Activated naive CD4-positive, alpha-beta T cell treated with Interleukin-2 at 50 U/mL for 16 hours (primary cell): Measurements from ENCODE around the gene BAZ1A.
"Not testable (repeated sequence)": the region's sequence is repeated elsewhere in the genome, so short reads cannot be mapped to it uniquely, and the experiment has no call there.

ENCODE experiments used
- DNase-seq: peaks from one replicate; pipeline ENCODE4 v3.0.0-alpha.2; 2020

BAZ1A gene

DNA sequence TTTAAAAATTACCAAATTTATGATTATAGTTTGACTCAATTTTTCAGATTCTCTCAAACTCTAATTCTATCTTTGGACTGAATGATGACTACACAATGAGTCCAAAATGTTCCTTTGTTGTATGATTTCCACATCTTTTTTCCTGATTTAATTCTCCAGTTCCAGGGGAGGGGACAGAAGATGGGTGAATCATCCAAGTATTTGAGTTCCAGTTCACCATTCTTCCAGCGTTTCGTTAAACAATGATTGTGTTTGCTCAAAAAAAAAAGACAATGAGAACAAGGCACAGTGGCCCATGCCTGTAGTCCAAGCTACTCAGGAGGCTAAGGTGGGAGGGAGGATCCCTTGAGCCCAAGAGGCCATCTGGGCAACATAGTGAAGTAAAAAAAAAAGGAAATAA is 23.8 kb downstream of the BAZ1A start:
- no peak for DNase-seq

- DNase-seq, result no peak
Observed at GRCh38 chr14:34845869-34846268, 29.3 kb downstream of the BAZ1A start.

DNA sequence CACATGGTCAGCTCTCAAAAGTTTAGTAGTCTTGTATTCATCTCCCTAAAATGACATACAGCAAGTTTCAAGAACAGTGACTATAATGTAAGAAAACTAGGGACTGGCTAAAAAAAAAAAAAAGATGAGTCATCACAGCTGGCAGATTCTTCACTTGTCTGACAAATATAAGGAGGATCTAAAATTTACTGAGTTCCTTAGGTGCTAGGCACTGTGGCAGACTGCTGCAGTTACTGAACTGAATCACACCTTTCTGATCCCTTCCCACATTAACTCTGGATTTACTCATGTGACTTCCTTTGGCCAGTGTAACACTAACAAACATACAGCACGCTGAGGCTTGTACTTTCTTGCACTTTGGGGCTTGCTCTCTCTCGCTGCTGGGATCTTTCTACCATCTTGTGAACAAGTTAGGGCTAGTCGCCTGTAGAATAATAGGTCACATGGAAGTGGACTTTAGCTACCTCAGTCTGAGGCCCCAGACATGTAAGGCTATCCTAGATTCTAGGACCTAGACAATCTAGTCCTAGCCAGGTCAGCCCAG is 32.1 kb downstream of the BAZ1A start:
- peak; percentile 5 for DNase-seq

DNA sequence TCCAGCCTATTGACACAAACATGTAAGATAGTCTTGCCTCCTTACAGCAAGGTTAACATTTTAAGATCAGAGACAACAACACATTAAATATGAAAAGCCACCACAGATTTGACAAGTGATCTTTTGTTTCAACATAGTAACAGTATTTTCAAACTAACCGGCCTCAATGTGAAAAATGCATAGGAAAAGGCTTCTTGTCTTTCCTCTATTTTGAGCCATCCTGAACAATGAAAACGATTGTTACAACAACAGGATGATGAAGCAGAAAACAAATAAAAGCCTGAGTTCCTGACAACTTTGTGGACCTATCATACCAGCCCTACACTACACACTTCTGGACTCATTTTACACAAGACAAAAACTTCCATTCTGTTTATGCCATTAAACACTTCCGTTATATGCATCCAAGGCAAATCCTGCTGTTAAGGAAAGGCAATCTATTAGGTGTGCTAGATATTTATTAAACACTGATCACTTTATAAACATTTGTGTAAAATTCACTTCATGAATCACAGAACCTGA is 37.3 kb downstream of the BAZ1A start:
- DNase-seq, result no peak

- no peak for DNase-seq
Observed at GRCh38 chr14:34835312-34835711, 39.8 kb downstream of the BAZ1A start.

- no peak for DNase-seq
Observed at GRCh38 chr14:34833549-34834523, 41.3 kb downstream of the BAZ1A start.

DNA sequence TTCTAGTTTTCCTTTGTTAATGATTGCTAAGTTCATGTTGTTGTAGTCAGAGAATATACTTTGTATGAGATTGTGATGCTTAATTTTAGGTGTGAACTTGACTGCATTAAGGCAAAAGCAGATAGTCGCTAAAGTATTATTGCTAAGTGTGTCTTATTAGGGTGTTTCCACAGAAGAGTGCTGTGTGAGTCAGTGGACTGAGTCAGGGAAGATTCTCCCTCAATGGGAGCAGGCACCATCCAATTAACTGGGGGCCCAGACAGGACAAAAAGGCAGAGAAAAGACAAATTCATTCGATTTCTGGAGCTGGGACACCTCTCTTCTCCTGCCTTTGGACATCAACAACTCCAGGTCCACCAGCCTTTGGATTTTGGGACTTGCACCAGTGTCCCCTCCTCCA is 48.5 kb downstream of the BAZ1A start:
- no peak for DNase-seq

GRCh38 chr14:34824826-34825225 is 50.3 kb downstream of the BAZ1A start:
- DNase-seq, result no peak

DNA sequence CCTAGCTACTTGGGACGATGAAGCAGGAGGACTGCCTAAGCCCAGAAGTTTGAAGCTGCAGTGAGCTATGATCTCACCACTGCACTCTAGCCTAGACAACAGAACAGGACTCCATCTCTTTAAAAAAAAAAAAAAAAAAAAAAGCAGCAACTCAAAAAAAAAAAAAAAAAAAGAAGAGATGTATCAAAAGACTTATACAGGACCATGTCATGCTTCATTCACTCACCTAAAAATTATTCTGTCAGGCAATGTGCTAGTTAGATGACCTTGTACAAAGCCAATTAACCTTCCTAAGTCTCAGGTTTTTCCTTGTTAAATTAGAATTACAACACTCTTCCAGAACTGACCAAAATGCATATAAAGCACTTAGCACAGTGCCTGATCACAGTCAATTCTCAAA is 50.9 kb downstream of the BAZ1A start:
- no peak for DNase-seq

DNA sequence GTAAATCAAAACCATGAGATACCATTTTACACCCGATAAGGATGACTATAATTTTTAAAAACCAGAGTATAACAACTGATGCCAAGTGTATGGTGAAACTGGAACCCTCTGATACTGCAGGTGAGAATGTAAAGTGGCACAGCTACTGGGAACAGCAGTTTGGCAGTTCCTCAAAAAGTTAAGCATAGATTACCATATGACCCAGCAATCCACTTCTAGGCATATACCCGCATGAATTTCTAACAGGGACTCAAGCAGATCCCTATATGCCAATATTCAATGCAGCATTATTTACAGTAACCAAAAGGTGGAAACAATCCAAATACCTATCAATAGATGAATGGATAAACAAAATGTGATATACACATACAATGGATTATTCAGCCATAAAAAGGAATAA is 57.4 kb downstream of the BAZ1A start:
- no peak for DNase-seq

- DNase-seq, result no peak
Observed at GRCh38 chr14:34810028-34810427, 65.1 kb downstream of the BAZ1A start.

DNA sequence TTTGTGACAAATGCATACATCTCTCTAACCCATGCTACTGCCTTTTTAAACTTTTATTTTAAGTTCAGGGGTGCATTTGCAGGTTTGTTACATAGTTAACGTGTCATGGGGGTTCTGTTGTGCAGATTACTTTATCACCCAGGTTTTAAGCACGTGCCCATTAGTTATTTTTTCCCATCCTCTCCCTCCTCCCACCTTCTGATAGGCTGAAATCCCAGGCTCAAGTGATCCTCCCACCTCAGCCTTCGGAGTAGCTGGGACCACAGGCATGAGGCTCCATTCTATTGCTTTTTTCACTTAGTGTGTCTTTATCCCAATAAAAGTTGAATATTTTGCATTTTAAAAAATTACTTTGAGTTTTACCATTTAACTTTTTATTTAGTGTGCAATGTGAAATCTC is 68.9 kb downstream of the BAZ1A start:
- no peak for DNase-seq

GRCh38 chr14:34804933-34805332 is 70.2 kb downstream of the BAZ1A start:
- DNase-seq, result no peak

GRCh38 chr14:34798861-34799260 is 76.3 kb downstream of the BAZ1A start:
- DNase-seq, result not testable (repeated sequence)

- DNase-seq, result no peak
Observed at GRCh38 chr14:34797747-34798583, 77.2 kb downstream of the BAZ1A start.

DNA sequence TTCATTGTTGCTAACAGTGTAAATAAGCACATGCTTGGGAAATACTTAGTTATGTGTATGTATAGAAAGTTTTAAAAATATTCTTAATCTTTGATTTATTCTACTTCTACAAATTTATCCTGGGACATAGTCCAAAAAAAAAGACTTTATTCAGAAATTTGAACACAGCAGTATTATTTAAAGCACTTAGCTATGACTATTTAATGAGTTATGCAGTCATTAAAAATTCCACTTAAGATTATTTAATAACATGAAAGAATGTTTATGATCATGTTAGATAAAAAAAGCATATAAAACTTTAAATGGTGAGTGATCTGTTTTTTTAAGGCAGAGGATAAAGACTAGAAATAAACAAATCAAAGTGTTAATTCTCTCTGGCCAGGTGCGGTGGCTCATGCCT is 78.3 kb downstream of the BAZ1A start:
- no peak for DNase-seq

DNA sequence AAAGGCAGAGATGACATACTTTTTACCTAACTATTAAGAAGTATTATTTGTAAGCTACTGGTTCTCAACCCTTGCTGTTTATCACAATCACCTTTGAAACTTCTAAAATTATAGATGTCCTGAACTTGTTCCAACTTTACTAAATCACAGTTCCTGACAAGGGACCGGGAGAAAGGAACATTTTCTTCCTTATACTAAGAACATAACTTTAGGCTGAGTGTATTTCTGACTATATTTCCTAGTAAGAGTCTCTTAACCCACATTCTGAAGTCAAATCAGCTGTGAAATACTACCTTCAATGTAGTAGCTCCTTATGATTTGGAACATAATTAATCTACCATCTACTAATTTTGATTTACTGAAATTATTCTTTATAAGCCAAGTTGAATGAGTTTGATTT is 80.2 kb downstream of the BAZ1A start:
- no peak for DNase-seq

GRCh38 chr14:34794217-34794616 is 80.9 kb downstream of the BAZ1A start:
- no peak for DNase-seq

DNA sequence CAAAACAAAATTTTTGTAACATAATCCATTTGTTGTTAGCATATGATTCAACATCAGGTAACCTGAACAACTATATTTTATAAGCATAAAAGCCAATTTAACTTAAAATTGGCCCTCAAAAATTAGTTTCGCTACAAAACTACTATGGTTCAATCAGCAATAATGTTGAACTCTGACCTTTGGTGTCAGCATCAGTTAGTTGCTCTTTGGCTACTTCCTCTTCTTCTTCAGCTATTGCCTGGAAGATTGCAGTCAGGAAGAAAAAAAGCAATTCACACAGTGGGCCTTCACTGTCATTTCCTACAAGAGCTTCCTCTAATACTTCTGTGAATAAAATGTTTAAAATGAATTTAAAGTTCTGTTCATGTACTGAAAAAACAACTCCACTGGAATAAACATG is 82.6 kb downstream of the BAZ1A start:
- DNase-seq, result no peak

GRCh38 chr14:34785223-34786006 is 89.7 kb downstream of the BAZ1A start:
- no peak for DNase-seq

- no peak for DNase-seq
Observed at GRCh38 chr14:34782031-34782430, 93.1 kb downstream of the BAZ1A start.

DNA sequence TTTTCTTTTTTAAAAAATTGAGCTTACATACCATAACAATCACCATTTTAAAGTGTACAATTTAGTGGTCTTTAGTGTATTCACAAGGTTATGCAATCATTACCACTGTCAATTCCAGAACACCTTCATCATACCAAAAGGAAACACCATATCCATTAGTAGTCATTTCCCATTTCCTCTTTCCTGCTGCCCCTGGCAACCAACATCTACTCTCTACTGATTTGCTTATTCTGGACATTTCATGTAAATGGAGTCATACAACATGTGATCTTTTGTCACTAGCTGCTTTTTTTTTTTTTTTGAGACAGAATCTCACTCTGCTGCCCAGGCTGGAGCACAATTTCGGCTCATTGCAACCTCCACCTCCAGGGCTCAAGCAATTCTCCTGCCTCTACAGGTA is 93.9 kb downstream of the BAZ1A start:
- no peak for DNase-seq

- DNase-seq, result no peak
Observed at GRCh38 chr14:34780646-34781045, 94.5 kb downstream of the BAZ1A start.
